ENCODE measurements around the gene TRIP13.
"Not testable (repeated sequence)": the region's sequence is repeated elsewhere in the genome, so short reads cannot be mapped to it uniquely, and the experiment has no call there.

TRIP13 gene

GRCh38 chr5:922436-923280, 30.0 kb downstream of the TRIP13 start:
- DNase-seq (ENCODE audit: low read depth, low spot score) = no peak
- no peak overlapping the region for H3K27ac ChIP-seq
- no peak overlapping the region for H3K4me3 ChIP-seq
- H3K9me3 ChIP-seq (ENCODE audit: low read depth, low read length) = no peaks in the 10 kb centered on the region
- no peak overlapping the region for H3K9ac ChIP-seq (ENCODE audit: insufficient read length)
- H3K36me3 ChIP-seq (ENCODE audit: insufficient read depth, low read length) = peaks cover 6% of the 10 kb centered on the region; the same call in 1 of the 2 replicates
- no peak for TF ChIP-seq FOXP2 (optimal IDR thresholded peaks at IDR 0.05; ENCODE audit: control extremely low read depth, extremely low read length, insufficient read depth)
- no peak for TF ChIP-seq POLR2AphosphoS5 (IDR thresholded peaks at IDR 0.05; ENCODE audit: borderline replicate concordance, low read depth, low read length)
- no peak for TF ChIP-seq EZH2 (IDR thresholded peaks at IDR 0.05)

GRCh38 chr5:923281-923873, 30.7 kb downstream of the TRIP13 start:
- no peak for DNase-seq (ENCODE audit: low read depth, low spot score)
- peaks cover 6% of the 10 kb centered on the region; the same call in 1 of the 2 replicates for H3K36me3 ChIP-seq (ENCODE audit: insufficient read depth, low read length)
- H3K9ac ChIP-seq (ENCODE audit: insufficient read length) = no peak overlapping the region
- TF ChIP-seq EZH2 (IDR thresholded peaks at IDR 0.05) (no peak), FOXP2 (optimal IDR thresholded peaks at IDR 0.05; ENCODE audit: control extremely low read depth, extremely low read length, insufficient read depth) (no peak), POLR2AphosphoS5 (IDR thresholded peaks at IDR 0.05; ENCODE audit: borderline replicate concordance, low read depth, low read length) (no peak)
- H3K4me3 ChIP-seq = no peak overlapping the region
- no peaks in the 10 kb centered on the region for H3K9me3 ChIP-seq (ENCODE audit: low read depth, low read length)
- no peak overlapping the region for H3K27ac ChIP-seq

GRCh38 chr5:926417-927171, 33.9 kb downstream of the TRIP13 start:
- Histone ChIP-seq H3K4me3 (no peak overlapping the region), H3K27ac (no peak overlapping the region), H3K9me3 (ENCODE audit: low read depth, low read length) (no peaks in the 10 kb centered on the region), H3K36me3 (ENCODE audit: insufficient read depth, low read length) (no peaks in the 10 kb centered on the region), H3K9ac (ENCODE audit: insufficient read length) (no peak overlapping the region)
- TF ChIP-seq EZH2 (IDR thresholded peaks at IDR 0.05) (no peak), FOXP2 (optimal IDR thresholded peaks at IDR 0.05; ENCODE audit: control extremely low read depth, extremely low read length, insufficient read depth) (no peak), POLR2AphosphoS5 (IDR thresholded peaks at IDR 0.05; ENCODE audit: borderline replicate concordance, low read depth, low read length) (no peak)
- DNase-seq (ENCODE audit: low read depth, low spot score) = no peak

- Histone ChIP-seq H3K9ac (ENCODE audit: insufficient read length) (no peak overlapping the region), H3K36me3 (ENCODE audit: insufficient read depth, low read length) (no peaks in the 10 kb centered on the region), H3K27ac (no peak overlapping the region), H3K4me3 (no peak overlapping the region), H3K9me3 (ENCODE audit: low read depth, low read length) (no peaks in the 10 kb centered on the region)
- DNase-seq (ENCODE audit: low read depth, low spot score) = no peak
- TF ChIP-seq FOXP2 (optimal IDR thresholded peaks at IDR 0.05; ENCODE audit: control extremely low read depth, extremely low read length, insufficient read depth) (no peak), POLR2AphosphoS5 (IDR thresholded peaks at IDR 0.05; ENCODE audit: borderline replicate concordance, low read depth, low read length) (no peak), EZH2 (IDR thresholded peaks at IDR 0.05) (no peak)
Observed at GRCh38 chr5:927172-928015, 34.7 kb downstream of the TRIP13 start.

- H3K36me3 ChIP-seq (ENCODE audit: insufficient read depth, low read length); H3K27ac ChIP-seq; H3K4me3 ChIP-seq; DNase-seq (ENCODE audit: low read depth, low spot score); H3K9me3 ChIP-seq (ENCODE audit: low read depth, low read length); H3K9ac ChIP-seq (ENCODE audit: insufficient read length): not testable (repeated sequence)
Observed at GRCh38 chr5:929182-929581, 36.5 kb downstream of the TRIP13 start.

- Histone ChIP-seq H3K36me3 (ENCODE audit: insufficient read depth, low read length) (no peaks in the 10 kb centered on the region), H3K9ac (ENCODE audit: insufficient read length) (no peak overlapping the region), H3K27ac (no peak overlapping the region), H3K9me3 (ENCODE audit: low read depth, low read length) (no peaks in the 10 kb centered on the region), H3K4me3 (no peak overlapping the region)
- TF ChIP-seq FOXP2 (optimal IDR thresholded peaks at IDR 0.05; ENCODE audit: control extremely low read depth, extremely low read length, insufficient read depth) (no peak), EZH2 (IDR thresholded peaks at IDR 0.05) (no peak), POLR2AphosphoS5 (IDR thresholded peaks at IDR 0.05; ENCODE audit: borderline replicate concordance, low read depth, low read length) (no peak)
- no peak for DNase-seq (ENCODE audit: low read depth, low spot score)
Observed at GRCh38 chr5:929596-929995, 36.9 kb downstream of the TRIP13 start.

- Histone ChIP-seq H3K4me3 (no peak overlapping the region), H3K27ac (no peak overlapping the region), H3K9ac (ENCODE audit: insufficient read length) (no peak overlapping the region), H3K36me3 (ENCODE audit: insufficient read depth, low read length) (no peaks in the 10 kb centered on the region), H3K9me3 (ENCODE audit: low read depth, low read length) (no peaks in the 10 kb centered on the region)
- DNase-seq (ENCODE audit: low read depth, low spot score) = no peak
- TF ChIP-seq EZH2 (IDR thresholded peaks at IDR 0.05) = no peak
- TF ChIP-seq FOXP2 (optimal IDR thresholded peaks at IDR 0.05; ENCODE audit: control extremely low read depth, extremely low read length, insufficient read depth) = no peak
- no peak for TF ChIP-seq POLR2AphosphoS5 (IDR thresholded peaks at IDR 0.05; ENCODE audit: borderline replicate concordance, low read depth, low read length)
Observed at GRCh38 chr5:930866-931265, 38.2 kb downstream of the TRIP13 start.
